Measurements from ENCODE around the gene SLC35C1.
A peak's percentile ranks its signal among the peaks of the same experiment; 100 is the strongest.

DNA sequence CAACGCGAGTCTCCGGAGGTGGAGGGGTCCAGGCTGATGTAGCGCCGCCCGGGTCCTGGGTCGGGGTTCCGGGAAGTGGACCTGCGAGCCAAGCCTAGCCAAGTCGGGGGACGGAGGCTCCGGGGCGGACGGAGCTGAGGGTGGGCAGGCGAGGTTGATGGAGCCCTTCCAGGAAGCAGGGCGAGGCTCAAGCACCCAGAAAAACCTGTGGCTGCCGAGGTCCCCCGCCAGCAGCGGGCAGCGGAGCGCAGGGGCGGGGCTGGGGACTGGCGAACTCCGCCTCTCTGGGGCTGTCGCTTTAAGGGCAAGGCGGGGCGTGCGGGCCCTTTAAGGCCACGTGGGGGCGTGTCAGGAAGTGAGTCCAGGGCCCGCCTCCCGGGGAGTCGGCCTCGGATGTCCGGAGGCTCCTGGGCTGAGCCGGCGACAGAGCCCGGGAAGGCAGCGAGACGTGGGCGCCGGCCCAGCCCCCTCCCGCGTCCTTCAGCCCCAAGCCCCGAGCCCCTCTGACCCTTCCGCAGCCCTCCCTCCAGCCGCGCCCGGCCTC lies at the start of gene SLC35C1:
- TF ChIP-seq, protein P1, sequence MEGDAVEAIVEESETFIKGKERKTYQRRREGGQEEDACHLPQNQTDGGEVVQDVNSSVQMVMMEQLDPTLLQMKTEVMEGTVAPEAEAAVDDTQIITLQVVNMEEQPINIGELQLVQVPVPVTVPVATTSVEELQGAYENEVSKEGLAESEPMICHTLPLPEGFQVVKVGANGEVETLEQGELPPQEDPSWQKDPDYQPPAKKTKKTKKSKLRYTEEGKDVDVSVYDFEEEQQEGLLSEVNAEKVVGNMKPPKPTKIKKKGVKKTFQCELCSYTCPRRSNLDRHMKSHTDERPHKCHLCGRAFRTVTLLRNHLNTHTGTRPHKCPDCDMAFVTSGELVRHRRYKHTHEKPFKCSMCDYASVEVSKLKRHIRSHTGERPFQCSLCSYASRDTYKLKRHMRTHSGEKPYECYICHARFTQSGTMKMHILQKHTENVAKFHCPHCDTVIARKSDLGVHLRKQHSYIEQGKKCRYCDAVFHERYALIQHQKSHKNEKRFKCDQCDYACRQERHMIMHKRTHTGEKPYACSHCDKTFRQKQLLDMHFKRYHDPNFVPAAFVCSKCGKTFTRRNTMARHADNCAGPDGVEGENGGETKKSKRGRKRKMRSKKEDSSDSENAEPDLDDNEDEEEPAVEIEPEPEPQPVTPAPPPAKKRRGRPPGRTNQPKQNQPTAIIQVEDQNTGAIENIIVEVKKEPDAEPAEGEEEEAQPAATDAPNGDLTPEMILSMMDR (IDR thresholded peaks at IDR 0.05), result no peak
- peak; percentile 13 to 82 for TF ChIP-seq POLR2A (IDR thresholded peaks at IDR 0.05)
